Ovary (tissue), 9 donors: ENCODE results near the gene CHFR. TPM values are rescaled to one million over a fixed set of nuclear protein-coding genes. Genes with fewer than 3 reads are reported as not detected.

Experiments
- DNase-seq, 5 donors: peaks; one replicate each; pipeline ENCODE4 v3.0.0-alpha.2; 2019 to 2020
- H3K27ac ChIP-seq, 2 donors: fragments of 200-600 bp; one replicate each; pipeline versions ENCODE4 v1.5.1 to v1.8.0; 2019 to 2022
- H3K27me3 ChIP-seq: fragments of 200-600 bp; one replicate; pipeline ENCODE4 v1.8.0; 2022
- H3K36me3 ChIP-seq: fragments of 200-600 bp; sonication (generic); one replicate; pipeline ENCODE4 v1.5.1; 2019
- H3K4me1 ChIP-seq: one replicate; pipeline ENCODE4 v1.8.1; 2013; ENCODE audit warnings: mild to moderate bottlenecking, moderate library complexity; ENCODE audit not compliant: insufficient read depth
- H3K4me3 ChIP-seq: fragments of 200-600 bp; sonication (generic); one replicate; pipeline ENCODE4 v1.5.1; 2017
- H3K9me3 ChIP-seq, 2 donors: fragments of 200-600 bp in 1 of 2; sonication (generic) in 1 of 2; one replicate each; pipeline versions ENCODE4 v1.5.1 to v1.8.1; 2013 to 2019; ENCODE audit warnings: mild to moderate bottlenecking in 1 of 2, moderate library complexity in 1 of 2
- CTCF ChIP-seq, 3 donors: fragments of 450-650 bp in 2 of 3; fragments of 200-600 bp in 1 of 3; IDR thresholded peaks; one replicate each; pipeline versions ENCODE4 v1.5.1 to v1.8.0; 2016 to 2022; ENCODE audit warnings: antibody characterized with exemption in 3 of 3, mild to moderate bottlenecking in 1 of 3
- EP300 ChIP-seq: sonication (generic); formaldehyde crosslinking; IDR thresholded peaks from one replicate; pipeline ENCODE4 v1.6.1; 2017; ENCODE audit warnings: antibody characterized with exemption
- POLR2A ChIP-seq: fragments of 450-650 bp; IDR thresholded peaks from one replicate; pipeline ENCODE4 v1.6.1; 2017; ENCODE audit warnings: antibody characterized with exemption, mild to moderate bottlenecking, moderate library complexity
- WGBS, 3 donors: extraction: QIAGEN DNeasy Blood & Tissue Kit in 1 of 3; methylation state at CpG; one replicate each; pipeline versions ENCODE4 v1.1.5 to v1.1.7; 2013 to 2017; 5-methylcytosine and 5-hydroxymethylcytosine counted together
- intact Hi-C, 4 donors: fragments of 100-400 bp; cut with DNase I; formaldehyde crosslinking; loops; one replicate each; pipeline versions ENCODE4 v1.11.0 to v1.15.1; 2022 to 2023
- polyA plus RNA-seq, 2 donors: library from polyadenylated mRNA; stranded (reverse); fragments of 200-250 nt in 1 of 2; fragments of 350-450 nt in 1 of 2; fragmentation: Illumina TruSeq in 1 of 2; extraction: RNeasy Lipid Tissue Mini Kit (QIAGEN cat#74804) in 1 of 2; gene quantifications; one replicate each; pipeline ENCODE4 v1.2.3, GENCODE V29; 2013 to 2014
- total RNA-seq, 7 donors: library from RNA; depleted of rRNA in 2 of 7; stranded (reverse); fragments of >200 nt in 2 of 7; fragmentation: NEBNext Ultra II Directional in 3 of 7; extraction: Animal tissue kit (Norgen Biotek cat#: 25700) in 3 of 7; gene quantifications; one replicate each; pipeline versions ENCODE4 v1.1.0 to v1.2.4, GENCODE V29; 2016 to 2023
- donor health status: DM: no; HTN: no; CAD: no; lungs with moderate emphysema.
- donor health status: DM: no; HTN: no; CAD: no.
- donor health status: Bipolar disorder and iron deficiency.
- donor health status: DM: yes; HTN: yes; CAD: no.
- donor health status: DM: no; HTN: no; CAD: no.
- donor health status: DM: yes; HTN: yes; CAD: no.

Gene CHFR
- total and polyA plus RNA-seq, 9 donors, result 11.7 to 36.4 (median 17.5) TPM

- DNase-seq, result no peak
- H3K4me3 ChIP-seq, result no peak overlapping the region
- TF ChIP-seq EP300 (no peak), CTCF (IDR thresholded peaks at IDR 0.05) (no peak), POLR2A (no peak)
- 95 to 96% (median 96%) methylated on average over 21 of the region's 21 CpGs for whole genome bisulfite sequencing, 3 donors
- no peaks in the 10 kb centered on the region for H3K9me3 ChIP-seq
- no peaks in the 10 kb centered on the region for H3K4me1 ChIP-seq
- H3K27me3 ChIP-seq, result no peaks in the 10 kb centered on the region
- no peak overlapping the region for H3K27ac ChIP-seq
- H3K36me3 ChIP-seq, result no peaks in the 10 kb centered on the region
- intact Hi-C loops, result no loop called here
These were observed 98.3 kb downstream of the CHFR start for GRCh38 chr12:132789099-132789471.

- no peaks in the 10 kb centered on the region for H3K27me3 ChIP-seq
- no peak for DNase-seq
- no peaks in the 10 kb centered on the region for H3K9me3 ChIP-seq
- intact Hi-C loops, result no loop called here
- no peaks in the 10 kb centered on the region for H3K4me1 ChIP-seq
- TF ChIP-seq POLR2A (no peak), CTCF (IDR thresholded peaks at IDR 0.05) (no peak), EP300 (no peak)
- H3K36me3 ChIP-seq, result no peaks in the 10 kb centered on the region
- H3K4me3 ChIP-seq, result no peak overlapping the region
- H3K27ac ChIP-seq, result no peak overlapping the region
- 89 to 92% (median 92%) methylated on average over 28 to 29 of the region's 29 CpGs for WGBS, 3 donors
These were observed 98.9 kb downstream of the CHFR start for GRCh38 chr12:132788375-132789098.

GRCh38 chr12:132787877-132788276, 99.5 kb downstream of the CHFR start:
- H3K27ac ChIP-seq, result no peak overlapping the region
- TF ChIP-seq EP300 (no peak), POLR2A (no peak), CTCF (IDR thresholded peaks at IDR 0.05) (no peak)
- H3K27me3 ChIP-seq, result no peaks in the 10 kb centered on the region
- no peak for DNase-seq
- no peaks in the 10 kb centered on the region for H3K4me1 ChIP-seq
- 92 to 97% (median 96%) methylated on average over 15 of the region's 15 CpGs for WGBS, 3 donors
- intact Hi-C loops, result no loop called here
- no peak overlapping the region for H3K4me3 ChIP-seq
- no peaks in the 10 kb centered on the region for H3K9me3 ChIP-seq
- no peaks in the 10 kb centered on the region for H3K36me3 ChIP-seq

GRCh38 chr12:132786192-132786591, 101.2 kb downstream of the CHFR start:
- H3K27ac ChIP-seq, result no peak overlapping the region
- no peak overlapping the region for H3K4me3 ChIP-seq
- no peaks in the 10 kb centered on the region for H3K4me1 ChIP-seq
- WGBS, 3 donors, result 88 to 93% (median 91%) methylated on average over 19 to 21 of the region's 21 CpGs
- intact Hi-C loops, result no loop called here
- no peaks in the 10 kb centered on the region for H3K36me3 ChIP-seq
- H3K9me3 ChIP-seq, result no peaks in the 10 kb centered on the region
- H3K27me3 ChIP-seq, result no peaks in the 10 kb centered on the region
- no peak for TF ChIP-seq CTCF (IDR thresholded peaks at IDR 0.05)
- TF ChIP-seq POLR2A, result no peak
- TF ChIP-seq EP300, result no peak
- DNase-seq, result no peak
